Muscle layer of colon (tissue), 2 donors: ENCODE results near the gene SLC26A8.
"Not testable (repeated sequence)": the region's sequence is repeated elsewhere in the genome, so short reads cannot be mapped to it uniquely, and the experiment has no call there.

ENCODE experiments used
- H3K27ac ChIP-seq: one replicate; pipeline ENCODE4 v1.7.0; 2013; ENCODE audit warnings: low read depth, mild to moderate bottlenecking, low read length, moderate library complexity
- H3K27me3 ChIP-seq, 2 donors: one replicate each; pipeline ENCODE4 v1.7.0; 2013; ENCODE audit warnings: low read length in 2 of 2, mild to moderate bottlenecking in 2 of 2; ENCODE audit not compliant: insufficient read depth in 2 of 2, control insufficient read depth in 1 of 2
- H3K36me3 ChIP-seq: one replicate; pipeline ENCODE4 v1.7.0; 2013; ENCODE audit warnings: mild to moderate bottlenecking, low read length; ENCODE audit not compliant: insufficient read depth
- H3K4me1 ChIP-seq: one replicate; pipeline ENCODE4 v1.7.0; 2013; ENCODE audit warnings: mild to moderate bottlenecking, low read length; ENCODE audit not compliant: insufficient read depth
- H3K4me3 ChIP-seq, 2 donors: one replicate each; pipeline ENCODE4 v1.7.0; 2013; ENCODE audit warnings: low read length in 2 of 2, low read depth in 1 of 2, mild to moderate bottlenecking in 1 of 2, moderate library complexity in 1 of 2
- H3K9ac ChIP-seq: one replicate; pipeline ENCODE4 v1.7.0; 2013; ENCODE audit warnings: low read length
- H3K9me3 ChIP-seq: one replicate; pipeline ENCODE4 v1.7.0; 2013; ENCODE audit warnings: mild to moderate bottlenecking, low read length
- donor health status: abdominal sarcoma.
- donor health status: Adenocarcinoma of cecum.

SLC26A8 gene

GRCh38 chr6:36028088-36028876 is 3.8 kb upstream of the SLC26A8 start:
- Histone ChIP-seq H3K27me3 (peaks cover 0 to 11% of the 10 kb centered on the region in 2 donors), H3K27ac (peak overlapping the region; percentile 98), H3K36me3 (no peaks in the 10 kb centered on the region), H3K9me3 (no peaks in the 10 kb centered on the region), H3K9ac (peak overlapping the region; percentile 92), H3K4me1 (peaks cover 10% of the 10 kb centered on the region), H3K4me3 (peak overlapping the region; percentile 95 to 98)

- Histone ChIP-seq H3K27me3 (peaks cover 0 to 11% of the 10 kb centered on the region in 2 donors), H3K27ac (peak within 1 kb of the TSS; percentile 98), H3K36me3 (no peaks in the 10 kb centered on the region), H3K9me3 (no peaks in the 10 kb centered on the region), H3K4me3 (peak within 1 kb of the TSS; percentile 95 to 98), H3K9ac (peak within 1 kb of the TSS; percentile 92), H3K4me1 (peaks cover 8% of the 10 kb centered on the region)
Measured at GRCh38 chr6:36027501-36028087, 3.2 kb upstream of the SLC26A8 start, which contains the start of gene MAPK14. Gene MAPK14, plus strand, starts transcription at chr6:36027808. Its CDS starts 350 bp downstream, at chr6:36028158.

DNA sequence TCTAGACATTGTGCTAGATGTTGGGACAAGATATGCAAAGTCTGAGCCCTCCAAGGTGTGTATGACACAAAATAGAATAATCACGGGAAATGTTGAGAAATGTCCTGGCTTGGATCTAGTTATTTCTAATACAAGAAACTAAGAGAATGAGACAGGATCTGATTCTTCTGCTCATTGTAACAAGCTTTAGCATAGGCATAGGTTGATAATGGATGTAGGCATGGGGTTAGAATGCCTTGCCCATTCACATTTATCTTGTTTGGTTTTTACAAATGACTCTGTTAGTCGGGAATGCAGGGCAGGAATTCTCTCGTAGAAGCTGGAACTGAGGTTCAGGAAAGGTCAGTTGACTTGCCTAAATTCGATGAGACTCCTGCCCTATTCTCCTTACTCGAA is 1.5 kb upstream of the SLC26A8 start:
- peaks cover 4 to 11% of the 10 kb centered on the region in 2 donors for H3K27me3 ChIP-seq
- no peak overlapping the region for H3K4me3 ChIP-seq
- H3K9ac ChIP-seq, result no peak overlapping the region
- no peak overlapping the region for H3K27ac ChIP-seq
- peaks cover 4% of the 10 kb centered on the region for H3K4me1 ChIP-seq
- H3K36me3 ChIP-seq, result no peaks in the 10 kb centered on the region
- H3K9me3 ChIP-seq, result no peaks in the 10 kb centered on the region

DNA sequence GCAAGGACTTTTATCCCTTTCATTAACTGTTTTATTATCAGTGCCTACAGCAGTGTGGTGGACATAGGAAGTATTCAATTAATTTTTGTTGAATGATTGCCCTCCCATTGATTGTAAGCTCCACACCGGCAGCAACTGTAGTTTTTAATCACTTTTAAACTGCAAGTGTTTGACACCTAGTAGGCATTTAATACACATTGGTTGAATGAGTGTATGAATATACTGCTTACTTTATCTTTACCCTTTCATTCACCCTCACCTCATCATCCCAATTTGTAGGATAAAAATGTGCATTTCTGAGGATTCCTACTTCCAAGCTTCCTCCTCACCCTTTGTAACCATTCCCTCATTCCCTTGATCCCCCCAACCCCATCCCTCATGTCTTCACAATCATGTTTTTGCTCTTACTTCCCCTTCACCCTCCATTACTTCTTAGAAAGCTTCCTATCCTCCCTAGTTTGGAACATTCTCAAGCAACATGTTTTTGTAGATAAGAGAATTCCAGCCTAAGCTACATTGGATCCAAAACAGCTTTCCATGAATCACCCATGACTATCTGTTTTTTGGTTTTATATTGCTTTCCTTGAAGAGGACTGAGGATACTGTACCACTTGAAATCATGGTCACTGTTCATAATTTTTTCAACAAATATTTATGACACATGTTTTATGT is 955 bp upstream of the SLC26A8 start:
- H3K4me1 ChIP-seq, result peaks cover 4% of the 10 kb centered on the region
- H3K27me3 ChIP-seq, result peaks cover 6 to 11% of the 10 kb centered on the region in 2 donors
- H3K27ac ChIP-seq, result no peak overlapping the region
- no peak overlapping the region for H3K4me3 ChIP-seq
- H3K9me3 ChIP-seq, result no peaks in the 10 kb centered on the region
- H3K36me3 ChIP-seq, result no peaks in the 10 kb centered on the region
- H3K9ac ChIP-seq, result no peak overlapping the region

GRCh38 chr6:36020154-36020553 is 4.3 kb downstream of the SLC26A8 start:
- Histone ChIP-seq H3K9ac (no peak overlapping the region), H3K27ac (no peak overlapping the region), H3K4me1 (no peaks in the 10 kb centered on the region)

DNA sequence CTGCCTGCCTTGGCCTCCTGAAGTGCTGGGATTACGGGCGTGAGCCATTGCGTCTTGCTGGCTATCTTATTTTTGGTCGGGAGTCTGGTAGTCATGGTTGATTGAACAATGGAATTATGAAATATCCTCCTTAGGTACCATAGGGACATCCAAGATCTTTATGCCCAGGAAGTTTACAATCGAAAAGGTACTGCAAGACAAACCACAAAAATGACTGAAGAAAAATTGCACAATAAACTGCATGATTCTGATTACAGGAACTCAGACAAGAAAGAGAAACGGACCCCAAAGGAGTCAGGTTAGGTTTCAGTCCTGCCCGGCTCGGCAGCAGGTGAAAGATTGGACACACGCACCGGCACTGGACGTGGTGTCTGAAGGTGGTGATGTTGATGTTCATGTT is 5.3 kb downstream of the SLC26A8 start:
- Histone ChIP-seq H3K27me3 (peaks cover 6% of the 10 kb centered on the region in 2 donors), H3K9me3 (no peaks in the 10 kb centered on the region), H3K9ac (no peak overlapping the region), H3K4me3 (no peak overlapping the region), H3K27ac (no peak overlapping the region), H3K4me1 (no peaks in the 10 kb centered on the region), H3K36me3 (no peaks in the 10 kb centered on the region)

More at GRCh38 chr6:36020154-36020553, 4.3 kb downstream of the SLC26A8 start:
- no peak overlapping the region for H3K4me3 ChIP-seq
- H3K27me3 ChIP-seq, result peaks cover 6 to 11% of the 10 kb centered on the region in 2 donors
- H3K36me3 ChIP-seq, result no peaks in the 10 kb centered on the region
- no peaks in the 10 kb centered on the region for H3K9me3 ChIP-seq

DNA sequence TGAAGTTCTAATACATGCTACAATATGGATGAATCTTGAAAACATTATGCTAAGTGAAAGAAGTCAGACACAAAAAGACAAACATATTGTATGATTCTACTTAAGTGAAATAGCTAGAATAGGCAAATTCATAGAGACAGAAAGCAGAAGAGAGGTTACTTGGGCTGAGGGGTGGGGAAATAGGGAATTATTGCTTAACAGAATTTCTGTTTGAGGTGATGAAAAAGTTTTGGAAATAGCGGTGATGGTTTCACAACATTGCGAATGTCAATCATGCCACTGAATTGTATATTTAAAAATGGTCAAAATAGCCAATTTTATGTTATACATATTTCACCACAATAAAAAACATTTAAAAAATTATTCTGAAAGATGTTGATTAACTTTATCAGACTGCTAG is 6.1 kb downstream of the SLC26A8 start:
- Histone ChIP-seq H3K9ac (no peak overlapping the region), H3K27ac (no peak overlapping the region), H3K9me3 (no peaks in the 10 kb centered on the region), H3K36me3 (no peaks in the 10 kb centered on the region), H3K4me3 (no peak overlapping the region), H3K4me1 (no peaks in the 10 kb centered on the region), H3K27me3 (peaks cover 0 to 6% of the 10 kb centered on the region in 2 donors)

GRCh38 chr6:36015666-36016065 is 8.8 kb downstream of the SLC26A8 start:
- Histone ChIP-seq H3K9me3 (no peaks in the 10 kb centered on the region), H3K27ac (no peak overlapping the region)

DNA sequence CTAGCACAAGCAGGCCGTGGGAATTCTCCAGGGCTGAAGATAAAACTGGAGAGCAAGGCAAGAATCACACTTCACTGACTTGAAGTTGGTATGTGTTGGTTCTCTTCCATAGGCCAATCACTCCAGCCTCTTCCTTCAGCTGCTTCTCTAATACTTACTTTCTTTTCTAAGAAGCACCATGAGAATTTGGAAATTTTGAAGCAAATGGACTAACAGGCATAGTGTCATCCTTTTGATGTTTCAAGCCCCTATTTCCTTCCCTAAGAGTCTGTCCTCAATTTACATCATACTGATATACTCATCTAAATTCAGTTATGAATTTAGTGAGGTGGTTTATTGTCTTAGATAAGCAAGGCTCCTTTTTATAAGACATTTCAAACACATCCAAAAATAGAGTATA is 24.0 kb downstream of the SLC26A8 start:
- Histone ChIP-seq H3K4me1 (no peaks in the 10 kb centered on the region), H3K4me3 (no peak overlapping the region)

More at GRCh38 chr6:36015666-36016065, 8.8 kb downstream of the SLC26A8 start:
- Histone ChIP-seq H3K27me3 (no peaks in the 10 kb centered on the region), H3K4me1 (no peaks in the 10 kb centered on the region), H3K9ac (no peak overlapping the region), H3K4me3 (no peak overlapping the region), H3K36me3 (no peaks in the 10 kb centered on the region)

DNA sequence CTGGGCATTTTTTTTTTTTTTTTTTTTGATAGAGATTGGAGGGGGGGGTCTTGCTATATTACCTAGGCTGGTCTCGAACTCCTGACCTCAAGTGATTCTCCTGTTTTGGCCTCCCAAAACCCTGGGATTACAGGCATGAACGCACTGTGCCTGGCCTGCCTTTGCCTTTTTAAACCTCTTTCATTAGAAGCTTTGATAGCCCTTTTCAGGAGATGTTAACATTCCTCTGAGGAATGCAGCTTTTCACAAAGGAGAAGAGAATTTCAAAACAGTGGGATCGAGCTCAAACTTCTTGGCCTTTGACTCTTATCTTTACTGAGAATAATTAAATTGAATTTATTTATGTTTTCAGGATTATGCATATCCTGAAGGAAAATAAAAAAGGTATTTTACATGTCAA is 31.3 kb downstream of the SLC26A8 start:
- Histone ChIP-seq H3K27me3 (no peaks in the 10 kb centered on the region), H3K27ac (no peak overlapping the region), H3K9me3 (no peaks in the 10 kb centered on the region), H3K4me1 (no peaks in the 10 kb centered on the region), H3K9ac (no peak overlapping the region), H3K4me3 (no peak overlapping the region), H3K36me3 (no peaks in the 10 kb centered on the region)

More for the DNA sequence above, 24.0 kb downstream of the SLC26A8 start:
- no peak overlapping the region for H3K9ac ChIP-seq
- no peaks in the 10 kb centered on the region for H3K27me3 ChIP-seq
- H3K27ac ChIP-seq, result no peak overlapping the region
- no peaks in the 10 kb centered on the region for H3K9me3 ChIP-seq
- H3K36me3 ChIP-seq, result no peaks in the 10 kb centered on the region

DNA sequence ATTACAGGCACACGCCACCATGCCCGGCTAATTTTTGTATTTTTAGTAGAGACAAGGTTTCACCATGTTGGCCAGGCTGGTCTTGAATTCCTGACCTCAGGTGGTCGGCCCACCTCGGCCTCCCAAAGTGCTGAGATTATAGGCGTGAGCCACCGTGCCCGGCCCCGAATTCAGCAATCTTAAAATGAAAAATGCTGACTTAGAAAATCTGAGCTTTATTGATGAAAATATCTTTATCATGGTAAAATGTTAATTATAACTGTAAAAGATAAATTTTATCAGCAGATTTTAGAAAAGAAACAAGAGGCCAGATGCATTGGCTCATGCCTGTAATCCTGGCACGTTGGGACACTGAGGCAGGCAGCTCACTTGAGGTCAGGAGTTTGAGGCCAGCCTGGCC is 36.4 kb downstream of the SLC26A8 start:
- H3K9ac ChIP-seq, H3K27ac ChIP-seq, H3K4me3 ChIP-seq, H3K27me3 ChIP-seq, H3K36me3 ChIP-seq, H3K4me1 ChIP-seq, H3K9me3 ChIP-seq: not testable (repeated sequence)
